RCC 7860 (cell line): Measurements from ENCODE around the gene PPP1R37.

Experiments
- DNase-seq: peaks from one replicate; pipeline ENCODE4 v3.0.0-alpha.2; 2015; ENCODE audit warnings: low spot score
- FAIRE-seq: peaks from 2 replicates; lab custom pipeline; 2012; peaks lifted over from hg19 to GRCh38; lab: Jason Lieb, UNC

PPP1R37 gene

DNA sequence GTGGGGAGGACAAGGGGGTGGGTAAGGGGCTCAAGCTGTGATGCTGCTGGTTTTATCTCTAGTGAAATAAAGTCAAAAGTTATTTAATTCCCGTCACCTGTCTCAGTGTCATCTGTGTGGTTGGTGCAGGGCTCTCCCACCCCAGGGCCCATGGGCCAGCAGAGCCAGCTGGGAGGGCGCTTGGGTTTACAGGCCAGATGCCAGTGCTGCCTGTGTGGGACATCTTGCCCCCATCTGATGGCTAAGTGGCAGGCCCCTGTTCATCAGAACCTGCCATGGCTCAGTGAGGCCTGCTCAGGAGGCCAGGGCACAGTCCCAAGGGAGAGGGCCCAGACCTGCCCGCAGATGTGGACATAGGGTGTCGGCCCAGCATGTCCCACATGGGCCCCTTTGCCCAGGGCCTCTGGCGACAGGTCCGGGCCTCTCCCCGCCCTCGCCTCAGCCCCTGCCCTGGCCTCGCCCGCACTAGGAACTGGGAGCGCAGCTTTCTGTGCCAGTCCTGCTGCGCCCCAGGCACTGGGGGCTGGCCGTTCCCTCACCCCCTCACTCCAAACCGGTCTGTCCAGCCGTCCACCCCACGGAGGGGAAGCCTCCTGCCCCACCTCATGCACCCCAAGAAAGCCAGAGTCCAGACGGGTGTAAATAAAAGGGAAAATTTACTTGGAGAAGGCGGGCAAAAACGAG, 22.0 kb upstream of the PPP1R37 start:
- FAIRE-seq (no peak), DNase-seq (no peak)

DNA sequence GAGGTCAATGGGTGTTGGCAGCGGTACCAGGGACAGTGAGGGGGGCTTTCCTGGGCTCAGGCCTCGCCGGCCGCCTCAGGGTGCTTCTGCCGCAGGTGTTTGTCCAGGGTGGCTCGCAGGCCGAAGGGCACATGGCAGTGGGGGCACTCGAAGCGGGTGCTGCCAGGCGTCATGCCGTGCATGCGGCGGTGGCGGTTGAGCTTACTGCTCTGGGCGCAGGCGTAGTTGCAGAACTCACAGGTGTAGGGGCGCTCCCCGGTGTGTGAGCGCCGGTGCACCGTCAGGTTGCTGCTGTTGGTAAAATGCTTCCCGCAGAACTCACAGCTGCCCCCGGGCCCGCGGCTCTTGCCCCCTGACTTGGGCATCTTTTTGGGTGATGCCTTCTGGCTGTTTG, 21.4 kb upstream of the PPP1R37 start:
- DNase-seq (no peak), FAIRE-seq (no peak)

GRCh38 chr19:45071969-45072790, 20.8 kb upstream of the PPP1R37 start:
- FAIRE-seq (no peak), DNase-seq (no peak)

DNA sequence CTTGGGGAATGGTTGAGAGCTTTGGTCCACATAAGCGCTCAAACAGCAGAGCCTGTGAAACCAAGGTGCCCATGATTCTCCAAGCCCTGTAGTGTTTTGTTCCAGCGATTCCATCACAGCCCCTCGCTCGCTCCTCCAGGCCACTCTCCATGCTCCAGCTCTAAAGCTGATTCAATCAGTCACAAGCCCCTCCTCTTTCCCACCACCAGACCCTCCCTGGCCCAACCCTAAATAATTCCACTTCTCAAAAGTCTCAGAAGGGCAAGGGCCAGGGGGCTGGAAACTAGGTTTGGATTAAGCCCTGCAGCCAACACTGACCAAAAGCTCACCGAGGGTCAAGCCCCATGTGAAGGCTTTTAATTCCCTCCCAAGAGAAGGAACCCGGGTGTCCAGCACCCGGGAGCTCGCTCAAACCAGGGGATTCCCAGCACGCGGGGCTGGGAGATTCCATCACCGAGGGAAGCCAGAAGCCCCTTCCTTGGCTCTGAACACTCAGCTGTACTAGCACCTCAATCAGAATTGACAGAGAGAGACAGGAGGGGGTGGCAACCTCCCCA, 18.2 kb upstream of the PPP1R37 start:
- DNase-seq (no peak), FAIRE-seq (no peak)

GRCh38 chr19:45075301-45076028, 17.5 kb upstream of the PPP1R37 start:
- DNase-seq (peak; percentile 63), FAIRE-seq (no peak)

DNA sequence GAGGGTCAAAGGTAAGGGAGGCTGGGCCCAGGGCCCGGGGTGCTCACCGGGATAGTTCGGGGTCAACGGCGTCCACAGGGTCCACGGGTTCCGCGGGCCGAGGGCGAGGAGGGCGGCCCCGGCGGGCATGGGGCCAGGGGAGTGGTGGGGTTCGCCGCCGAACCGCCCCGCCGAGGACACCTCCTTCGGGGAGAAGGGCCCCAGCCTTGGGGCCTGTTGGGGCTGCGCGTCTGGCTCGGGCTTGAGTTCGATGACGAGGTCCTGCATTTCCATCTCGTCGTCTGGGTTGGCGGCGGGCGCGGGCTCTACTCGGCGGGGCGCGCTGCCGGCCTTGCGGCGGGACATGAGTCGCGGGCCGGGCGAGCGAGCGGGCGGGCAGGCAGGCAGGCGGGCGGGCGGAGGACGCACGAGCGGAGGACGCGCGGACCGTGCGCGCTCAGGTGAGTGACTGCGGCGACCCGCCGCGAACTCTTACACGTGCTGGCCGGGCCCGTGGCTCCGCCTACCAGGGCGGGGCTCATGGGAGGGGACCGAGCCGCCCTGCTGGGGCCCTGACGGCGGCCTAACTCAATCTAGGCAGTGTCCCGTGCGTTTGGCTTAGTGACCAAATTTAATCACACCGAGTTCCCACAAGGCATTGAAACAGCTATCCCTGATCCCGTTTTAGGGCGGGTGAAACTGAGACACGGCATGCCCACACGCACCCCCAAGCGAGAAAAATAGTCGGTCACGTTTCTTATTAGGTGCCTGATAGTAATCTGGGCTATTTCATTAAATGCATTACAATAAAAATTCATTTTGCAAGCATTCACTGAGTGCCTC, 16.7 kb upstream of the PPP1R37 start, which contains the start of gene ZNF296:
ZNF296 (minus strand) TSS at position 450 of the 822 bp plus-strand sequence; CDS start at position 345, 105 bp downstream.
- DNase-seq: peak; percentile 47

DNA sequence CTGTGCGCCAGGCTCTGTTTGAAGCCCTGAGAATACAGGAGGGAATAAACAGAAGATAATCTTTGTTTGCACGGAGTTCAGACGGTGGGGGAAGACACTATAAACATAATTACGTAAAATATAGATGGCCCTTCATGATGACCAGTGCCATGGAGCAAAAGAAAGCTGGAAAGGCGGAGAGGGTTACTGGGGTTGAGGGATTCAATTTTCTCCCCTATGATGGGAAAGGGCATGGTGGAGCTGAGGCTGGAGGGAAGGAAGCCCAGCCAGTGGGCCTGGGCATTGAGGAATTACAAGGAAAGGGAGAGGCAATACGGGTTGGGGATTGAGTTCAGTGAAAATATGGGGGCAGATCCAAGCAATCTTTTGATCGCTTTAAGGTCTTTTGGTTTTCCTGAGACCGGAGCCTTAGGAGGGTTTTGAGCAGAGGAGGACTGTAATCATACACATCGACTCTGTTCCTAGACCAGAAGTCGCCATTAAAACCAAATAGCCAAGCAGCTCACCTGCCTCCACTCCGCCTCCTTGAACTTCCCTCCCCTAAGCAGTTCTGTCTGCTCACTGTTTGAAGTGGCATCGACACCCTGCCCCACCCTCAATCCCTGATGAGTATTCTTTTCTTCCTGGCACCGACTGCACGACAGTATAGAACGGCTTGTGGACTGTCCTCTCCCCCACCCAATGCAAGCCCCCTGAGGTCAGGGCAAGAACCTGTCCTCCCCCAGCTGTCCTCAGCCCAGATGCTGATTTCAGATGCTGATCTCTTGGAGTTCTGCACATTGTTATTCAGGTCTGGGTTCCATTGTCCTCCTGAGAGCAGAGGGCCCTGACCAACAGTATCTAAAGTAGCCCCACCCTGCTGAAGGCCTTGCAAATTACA, 15.9 kb upstream of the PPP1R37 start:
- FAIRE-seq (no peak), DNase-seq (no peak)

More for the DNA sequence above, 16.7 kb upstream of the PPP1R37 start, which contains the start of gene ZNF296:
- FAIRE-seq: no peak

DNA sequence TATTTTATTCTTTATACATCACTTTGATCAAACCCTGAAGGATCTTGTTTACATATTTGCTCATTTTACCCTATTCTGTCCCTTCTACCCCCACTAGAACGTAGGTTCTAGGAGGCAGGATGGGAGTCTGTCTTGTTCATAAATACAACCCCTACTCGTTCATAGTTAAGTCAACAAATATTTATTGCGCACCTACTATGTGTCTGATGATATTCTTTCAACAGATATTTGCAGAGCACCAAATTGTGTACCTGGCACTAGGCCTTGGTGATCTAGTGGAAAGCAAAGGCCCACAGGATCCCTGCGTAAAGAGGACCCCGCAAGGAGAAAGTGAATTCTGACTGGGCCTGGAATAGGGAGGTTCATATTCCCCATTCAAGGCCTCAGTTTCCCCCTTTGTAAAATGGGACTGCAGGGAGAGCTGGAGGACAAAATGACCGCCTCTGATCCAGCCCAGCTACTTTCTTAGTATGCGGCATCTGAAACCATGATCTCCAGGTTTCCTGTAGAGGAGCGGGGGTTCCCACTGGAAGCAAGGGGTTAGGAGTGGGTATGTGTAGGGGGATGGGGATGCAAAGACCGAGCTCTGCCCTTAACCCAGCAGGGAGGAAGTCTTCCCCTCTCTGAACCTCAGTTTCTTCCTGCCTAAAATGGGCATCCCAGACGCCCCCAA, 14.5 kb upstream of the PPP1R37 start:
- no peak for FAIRE-seq
- DNase-seq: no peak

- DNase-seq: peak; percentile 48
- no peak for FAIRE-seq
Observed at GRCh38 chr19:45079063-45079910, 13.7 kb upstream of the PPP1R37 start, which contains the start of gene GEMIN7. GEMIN7 (plus strand) TSS chr19:45079260; CDS start chr19:45090115, 10,855 bp downstream.

DNA sequence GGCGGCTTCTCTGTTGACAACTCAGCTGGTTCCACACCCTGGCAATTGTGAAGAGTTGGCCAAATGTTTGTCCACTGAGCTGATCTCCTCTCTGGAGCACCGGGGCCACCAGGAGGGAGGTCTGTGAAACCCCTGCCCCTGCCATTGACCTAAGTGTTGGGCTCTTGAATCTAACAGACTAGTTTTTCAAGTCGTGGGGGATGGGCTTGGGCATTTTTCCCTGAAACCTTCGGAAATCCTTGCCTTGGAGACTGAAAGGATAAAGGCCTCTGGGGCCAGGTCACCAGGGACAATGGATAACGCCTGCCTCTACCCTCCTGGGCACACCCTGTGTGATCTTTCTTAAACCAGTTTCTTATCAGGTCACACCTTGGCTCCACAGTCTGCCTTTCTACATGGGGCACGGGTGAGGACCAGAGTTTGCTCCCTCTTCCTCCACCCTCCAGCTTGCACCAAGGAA, 13.0 kb upstream of the PPP1R37 start:
- FAIRE-seq: no peak

DNA sequence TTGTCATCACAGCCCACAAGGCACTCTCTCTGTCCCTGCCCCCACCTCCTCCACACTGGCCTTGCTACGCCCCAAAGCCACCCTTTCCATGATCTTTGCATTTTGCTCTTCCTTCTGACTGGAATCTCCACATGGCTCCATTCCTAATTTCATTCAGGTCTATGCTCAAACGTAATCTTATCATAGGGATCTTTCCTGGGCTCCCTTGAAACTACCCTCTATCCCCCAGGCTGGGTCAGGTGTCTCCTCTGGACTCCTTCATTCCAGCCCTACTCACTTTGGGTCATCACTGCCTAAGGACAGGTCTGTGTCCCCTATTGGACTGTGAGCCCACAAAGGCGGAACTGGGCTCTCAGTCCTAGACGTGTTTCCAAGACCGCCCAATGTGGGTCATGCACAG, 10.8 kb upstream of the PPP1R37 start:
- FAIRE-seq: no peak

More for the DNA sequence above, 13.0 kb upstream of the PPP1R37 start:
- DNase-seq: no peak

DNA sequence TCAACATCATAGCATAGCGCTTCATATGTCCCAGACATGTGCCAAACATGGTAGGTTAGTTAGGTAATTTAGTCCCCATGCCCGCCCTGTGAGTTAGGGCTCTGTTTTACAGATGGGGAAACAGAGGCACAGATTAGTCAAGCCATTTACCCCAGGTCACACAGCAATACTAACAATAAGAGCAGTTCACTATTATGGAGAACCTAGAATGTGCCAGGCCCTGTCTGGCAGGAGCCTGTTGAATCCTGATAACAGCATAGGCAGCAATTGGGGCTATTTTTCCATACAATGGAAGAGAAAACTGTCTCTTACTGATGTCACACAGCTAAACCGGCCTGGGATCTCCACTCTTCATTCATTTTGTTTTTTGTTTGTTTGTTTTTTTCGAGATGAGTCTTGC, 6.5 kb upstream of the PPP1R37 start:
- FAIRE-seq (no peak), DNase-seq (no peak)

More for the DNA sequence above, 10.8 kb upstream of the PPP1R37 start:
- DNase-seq: no peak

- FAIRE-seq (no peak), DNase-seq (no peak)
Observed at GRCh38 chr19:45087531-45087930, 5.4 kb upstream of the PPP1R37 start.

- FAIRE-seq (no peak), DNase-seq (no peak)
Observed at GRCh38 chr19:45090034-45090433, 2.9 kb upstream of the PPP1R37 start.

- FAIRE-seq (no peak), DNase-seq (no peak)
Observed at GRCh38 chr19:45090606-45091005, 2.4 kb upstream of the PPP1R37 start.

DNA sequence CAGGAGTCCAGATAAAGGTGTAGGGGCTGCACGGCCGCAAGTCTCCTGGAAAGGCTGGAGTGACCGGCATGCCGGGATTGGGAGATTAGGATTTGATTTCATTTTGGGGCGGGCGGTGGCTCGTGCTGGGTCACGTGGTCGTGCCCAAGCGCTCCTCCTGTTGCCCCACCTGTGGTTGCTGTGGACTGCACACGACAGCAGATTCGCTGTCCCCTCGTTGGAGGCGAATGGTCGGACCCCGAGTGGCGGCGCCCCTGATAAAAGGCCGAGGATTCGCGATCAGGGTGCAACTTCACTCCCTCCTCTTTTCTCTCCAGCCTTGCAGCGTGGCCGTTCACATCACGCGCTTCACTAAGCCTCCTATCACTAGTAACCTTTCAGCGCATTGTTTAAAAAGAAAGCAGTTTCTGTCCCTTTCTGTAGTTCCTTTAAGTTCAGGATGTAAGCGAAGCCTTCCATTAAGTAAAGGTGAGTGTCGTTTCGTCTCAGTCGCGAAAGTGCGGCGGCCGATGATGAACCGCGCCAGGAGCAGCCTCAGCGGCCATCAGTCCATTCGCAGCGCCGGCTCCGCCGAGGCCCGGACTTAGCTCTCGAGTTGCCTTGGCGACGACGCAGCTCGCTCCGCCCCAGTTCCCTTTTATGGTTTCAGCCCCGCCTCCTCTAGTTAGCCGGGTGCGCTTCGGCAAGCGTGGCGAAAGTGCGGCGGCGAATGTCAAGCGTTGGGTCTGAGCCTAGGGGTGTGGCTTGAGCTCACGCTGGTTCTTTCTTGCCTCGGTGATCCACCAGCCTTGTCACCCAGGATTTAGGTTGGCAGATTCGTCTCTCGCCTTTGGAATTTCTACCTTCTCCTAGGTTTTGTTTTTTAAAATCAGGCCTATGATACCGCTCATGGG, 1.7 kb upstream of the PPP1R37 start:
- DNase-seq (peak; percentile 84), FAIRE-seq (peak; percentile 61)

- FAIRE-seq (no peak), DNase-seq (no peak)
Observed at GRCh38 chr19:45094137-45094536, 1.2 kb downstream of the PPP1R37 start.
